OCI-M2 (cell line): ENCODE results near the gene USP17L27.
"Not testable (repeated sequence)": the region's sequence is repeated elsewhere in the genome, so short reads cannot be mapped to it uniquely, and the experiment has no call there.

Experiments
- DNase-seq: peaks from one replicate; lab custom pipeline; 2025; ENCODE audit not compliant: unreplicated experiment; lab: John Stamatoyannopoulos, UW

The USP17L27 gene, protein sequence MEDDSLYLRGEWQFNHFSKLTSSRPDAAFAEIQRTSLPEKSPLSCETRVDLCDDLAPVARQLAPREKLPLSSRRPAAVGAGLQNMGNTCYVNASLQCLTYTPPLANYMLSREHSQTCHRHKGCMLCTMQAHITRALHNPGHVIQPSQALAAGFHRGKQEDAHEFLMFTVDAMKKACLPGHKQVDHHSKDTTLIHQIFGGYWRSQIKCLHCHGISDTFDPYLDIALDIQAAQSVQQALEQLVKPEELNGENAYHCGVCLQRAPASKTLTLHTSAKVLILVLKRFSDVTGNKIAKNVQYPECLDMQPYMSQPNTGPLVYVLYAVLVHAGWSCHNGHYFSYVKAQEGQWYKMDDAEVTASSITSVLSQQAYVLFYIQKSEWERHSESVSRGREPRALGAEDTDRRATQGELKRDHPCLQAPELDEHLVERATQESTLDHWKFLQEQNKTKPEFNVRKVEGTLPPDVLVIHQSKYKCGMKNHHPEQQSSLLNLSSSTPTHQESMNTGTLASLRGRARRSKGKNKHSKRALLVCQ

DNA sequence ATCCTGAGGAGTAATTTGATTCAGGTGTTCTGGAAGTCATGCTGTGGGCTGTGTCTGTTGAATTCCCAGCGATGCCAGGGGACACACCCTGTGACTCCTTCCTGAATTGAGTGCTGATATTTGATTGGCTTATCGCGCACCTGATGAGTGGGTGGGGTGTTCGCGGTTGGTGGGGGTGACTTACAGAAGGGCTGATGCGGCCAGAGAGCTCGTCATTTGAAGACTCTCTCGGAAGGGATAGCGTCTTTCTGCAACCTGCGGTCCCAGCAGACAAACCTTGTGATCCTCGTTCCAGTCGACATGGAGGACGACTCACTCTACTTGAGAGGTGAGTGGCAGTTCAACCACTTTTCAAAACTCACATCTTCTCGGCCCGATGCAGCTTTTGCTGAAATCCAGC is at the start of gene USP17L27:
TSS of gene USP17L27 (plus strand) at position 301 of the 400 bp plus-strand sequence. CDS start at position 301, 0 bp downstream.
- DNase-seq, result not testable (repeated sequence)

GRCh38 chr4:9324191-9324590 is 19.8 kb upstream of the USP17L27 start:
- not testable (repeated sequence) for DNase-seq

DNA sequence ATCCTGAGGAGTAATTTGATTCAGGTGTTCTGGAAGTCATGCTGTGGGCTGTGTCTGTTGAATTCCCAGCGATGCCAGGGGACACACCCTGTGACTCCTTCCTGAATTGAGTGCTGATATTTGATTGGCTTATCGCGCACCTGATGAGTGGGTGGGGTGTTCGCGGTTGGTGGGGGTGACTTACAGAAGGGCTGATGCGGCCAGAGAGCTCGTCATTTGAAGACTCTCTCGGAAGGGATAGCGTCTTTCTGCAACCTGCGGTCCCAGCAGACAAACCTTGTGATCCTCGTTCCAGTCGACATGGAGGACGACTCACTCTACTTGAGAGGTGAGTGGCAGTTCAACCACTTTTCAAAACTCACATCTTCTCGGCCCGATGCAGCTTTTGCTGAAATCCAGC is 19.1 kb upstream of the USP17L27 start, which contains the start of gene USP17L24:
TSS of gene USP17L24 (plus strand) at position 301 of the 400 bp plus-strand sequence. CDS start at position 301, 0 bp downstream.
- DNase-seq, result not testable (repeated sequence)

- DNase-seq, result not testable (repeated sequence)
Measured at GRCh38 chr4:9329611-9330010, 14.3 kb upstream of the USP17L27 start, which contains the start of gene USP17L25. Gene USP17L25 (plus strand): TSS chr4:9329911. CDS start chr4:9329911, 0 bp downstream.

DNA sequence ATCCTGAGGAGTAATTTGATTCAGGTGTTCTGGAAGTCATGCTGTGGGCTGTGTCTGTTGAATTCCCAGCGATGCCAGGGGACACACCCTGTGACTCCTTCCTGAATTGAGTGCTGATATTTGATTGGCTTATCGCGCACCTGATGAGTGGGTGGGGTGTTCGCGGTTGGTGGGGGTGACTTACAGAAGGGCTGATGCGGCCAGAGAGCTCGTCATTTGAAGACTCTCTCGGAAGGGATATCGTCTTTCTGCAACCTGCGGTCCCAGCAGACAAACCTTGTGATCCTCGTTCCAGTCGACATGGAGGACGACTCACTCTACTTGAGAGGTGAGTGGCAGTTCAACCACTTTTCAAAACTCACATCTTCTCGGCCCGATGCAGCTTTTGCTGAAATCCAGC is 9.6 kb upstream of the USP17L27 start, which contains the start of gene USP17L26:
TSS of gene USP17L26 (plus strand) at position 301 of the 400 bp plus-strand sequence. CDS start at position 301, 0 bp downstream.
- DNase-seq, result not testable (repeated sequence)

- DNase-seq, result not testable (repeated sequence)
Measured at GRCh38 chr4:9339103-9339502, 4.8 kb upstream of the USP17L27 start, which contains the start of gene USP17L5. Gene USP17L5 (plus strand): TSS chr4:9339403. CDS start chr4:9339403, 0 bp downstream.

DNA sequence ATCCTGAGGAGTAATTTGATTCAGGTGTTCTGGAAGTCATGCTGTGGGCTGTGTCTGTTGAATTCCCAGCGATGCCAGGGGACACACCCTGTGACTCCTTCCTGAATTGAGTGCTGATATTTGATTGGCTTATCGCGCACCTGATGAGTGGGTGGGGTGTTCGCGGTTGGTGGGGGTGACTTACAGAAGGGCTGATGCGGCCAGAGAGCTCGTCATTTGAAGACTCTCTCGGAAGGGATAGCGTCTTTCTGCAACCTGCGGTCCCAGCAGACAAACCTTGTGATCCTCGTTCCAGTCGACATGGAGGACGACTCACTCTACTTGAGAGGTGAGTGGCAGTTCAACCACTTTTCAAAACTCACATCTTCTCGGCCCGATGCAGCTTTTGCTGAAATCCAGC is 4.6 kb downstream of the USP17L27 start, which contains the start of gene USP17L28:
TSS of gene USP17L28 (plus strand) at position 301 of the 400 bp plus-strand sequence. CDS start at position 301, 0 bp downstream.
- not testable (repeated sequence) for DNase-seq

DNA sequence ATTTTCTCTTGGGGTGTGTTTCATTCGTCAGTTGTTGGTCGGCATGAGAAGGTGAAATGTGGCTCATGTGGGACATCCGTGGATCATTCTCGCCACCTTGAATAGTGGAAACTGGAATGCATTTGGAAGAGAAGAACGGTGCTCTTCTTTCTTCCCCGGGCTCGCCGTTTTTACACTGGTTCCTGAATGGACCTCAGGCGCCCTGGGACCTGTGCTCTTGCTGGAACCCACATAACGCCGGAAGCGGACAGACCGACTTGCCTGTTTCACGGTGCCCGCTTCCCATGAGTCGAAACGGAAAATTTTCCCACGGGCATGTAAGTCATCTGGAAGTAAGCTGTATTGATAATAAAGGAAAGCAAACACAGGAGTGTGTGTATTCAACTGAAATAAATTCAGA is 6.9 kb downstream of the USP17L27 start:
- not testable (repeated sequence) for DNase-seq

DNA sequence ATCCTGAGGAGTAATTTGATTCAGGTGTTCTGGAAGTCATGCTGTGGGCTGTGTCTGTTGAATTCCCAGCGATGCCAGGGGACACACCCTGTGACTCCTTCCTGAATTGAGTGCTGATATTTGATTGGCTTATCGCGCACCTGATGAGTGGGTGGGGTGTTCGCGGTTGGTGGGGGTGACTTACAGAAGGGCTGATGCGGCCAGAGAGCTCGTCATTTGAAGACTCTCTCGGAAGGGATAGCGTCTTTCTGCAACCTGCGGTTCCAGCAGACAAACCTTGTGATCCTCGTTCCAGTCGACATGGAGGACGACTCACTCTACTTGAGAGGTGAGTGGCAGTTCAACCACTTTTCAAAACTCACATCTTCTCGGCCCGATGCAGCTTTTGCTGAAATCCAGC is 9.4 kb downstream of the USP17L27 start, which contains the start of gene USP17L29:
TSS of gene USP17L29 (plus strand) at position 301 of the 400 bp plus-strand sequence. CDS start at position 301, 0 bp downstream.
- not testable (repeated sequence) for DNase-seq

DNA sequence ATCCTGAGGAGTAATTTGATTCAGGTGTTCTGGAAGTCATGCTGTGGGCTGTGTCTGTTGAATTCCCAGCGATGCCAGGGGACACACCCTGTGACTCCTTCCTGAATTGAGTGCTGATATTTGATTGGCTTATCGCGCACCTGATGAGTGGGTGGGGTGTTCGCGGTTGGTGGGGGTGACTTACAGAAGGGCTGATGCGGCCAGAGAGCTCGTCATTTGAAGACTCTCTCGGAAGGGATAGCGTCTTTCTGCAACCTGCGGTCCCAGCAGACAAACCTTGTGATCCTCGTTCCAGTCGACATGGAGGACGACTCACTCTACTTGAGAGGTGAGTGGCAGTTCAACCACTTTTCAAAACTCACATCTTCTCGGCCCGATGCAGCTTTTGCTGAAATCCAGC is 18.9 kb downstream of the USP17L27 start, which contains the start of gene USP17L30:
TSS of gene USP17L30 (plus strand) at position 301 of the 400 bp plus-strand sequence. CDS start at position 301, 0 bp downstream.
- DNase-seq, result not testable (repeated sequence)

DNA sequence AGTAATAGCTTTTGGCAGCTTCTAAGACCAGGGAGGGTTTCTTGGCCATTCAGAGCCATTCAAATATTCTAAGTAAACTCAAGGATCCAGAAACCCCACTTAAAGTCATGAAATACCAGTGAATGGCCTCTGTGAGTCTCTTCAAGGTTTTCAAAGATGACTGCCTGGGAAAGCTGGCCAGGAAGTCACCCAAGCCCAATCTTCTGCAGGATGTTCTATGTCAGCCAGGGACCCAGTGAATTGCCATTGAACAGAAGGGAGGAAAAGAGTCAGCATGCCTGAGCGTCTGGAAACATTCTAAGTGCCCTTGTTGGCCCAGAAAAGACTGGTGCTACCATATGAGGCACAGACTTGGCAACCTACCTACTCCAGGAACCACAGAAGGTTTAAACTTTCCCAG is 35.9 kb downstream of the USP17L27 start:
- not testable (repeated sequence) for DNase-seq

DNA sequence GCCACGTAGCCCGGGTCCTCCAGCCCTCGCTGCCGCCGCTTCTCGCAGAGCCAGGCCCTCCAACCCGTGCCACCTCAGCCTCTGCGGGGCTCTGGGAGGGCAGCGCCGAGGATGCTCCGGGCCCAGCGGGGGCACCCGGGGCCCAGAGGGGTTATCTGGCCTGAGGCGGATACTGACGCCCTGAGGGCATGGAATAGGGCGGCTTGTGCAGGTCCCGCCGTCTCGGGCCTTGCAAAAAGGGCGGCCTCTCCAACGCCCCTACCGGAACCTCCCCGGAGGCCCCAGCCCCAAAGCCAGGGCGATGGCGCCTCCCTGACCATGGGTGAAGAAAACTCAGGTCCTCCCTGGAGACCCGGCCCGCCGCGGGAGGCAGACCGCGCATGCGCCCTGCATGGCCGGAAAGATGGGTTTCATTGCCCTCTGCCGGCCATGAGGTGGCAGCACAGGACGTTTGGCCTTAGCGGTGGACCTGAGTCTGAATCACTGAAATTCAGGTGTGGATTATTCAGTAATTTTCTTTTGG is 37.1 kb downstream of the USP17L27 start:
- DNase-seq, result not testable (repeated sequence)

DNA sequence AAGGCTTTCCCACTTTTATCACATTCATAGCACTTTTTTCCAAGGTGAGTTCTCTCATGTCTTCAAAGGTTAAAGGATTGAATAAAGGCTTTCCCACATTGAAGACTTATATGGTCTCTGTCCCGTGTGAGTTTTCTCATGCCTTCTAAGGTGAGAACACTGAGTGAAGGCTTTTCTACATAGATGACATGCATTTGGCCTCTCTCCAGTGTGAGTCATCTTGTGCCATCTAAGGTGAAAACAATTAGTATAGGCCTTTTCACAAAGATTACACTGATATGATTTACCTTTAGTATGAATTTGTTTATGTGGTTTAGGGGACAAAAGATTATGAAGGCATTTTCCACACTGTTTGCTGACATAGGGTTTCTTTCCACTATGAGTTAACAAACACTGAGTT is 40.2 kb downstream of the USP17L27 start:
- DNase-seq, result no peak

GRCh38 chr4:9389001-9389400 is 45.1 kb downstream of the USP17L27 start:
- not testable (repeated sequence) for DNase-seq
